Measurements from ENCODE around the gene IRX4. TPM values are rescaled to one million over a fixed set of nuclear protein-coding genes. Genes with fewer than 3 reads are reported as not detected.

IRX4 gene
- total RNA-seq, 1 experiment from 2014 or later, result 16.5 TPM

- H3K4me1 ChIP-seq (ENCODE audit: control insufficient read depth in 1 of 2, insufficient read depth in 2 of 2, low read length in 2 of 2), result no peaks in the 10 kb centered on the region
- RAD21 ChIA-PET (ENCODE audit: low non-redundant PET in 1 of 2, low total read pairs in 2 of 2, uncharacterized antibody in 2 of 2, unreplicated experiment in 2 of 2), result no interaction called here
- H3K36me3 ChIP-seq (ENCODE audit: control insufficient read depth in 1 of 2, insufficient read depth in 2 of 2, low read length in 2 of 2), result no peaks in the 10 kb centered on the region
- H3K4me3 ChIP-seq (replicated peaks in 1 of 2; ENCODE audit: low read depth in 1 of 2, low read length in 2 of 2), result no peak overlapping the region
- POLR2A ChIA-PET, result no interaction called here
- no peak overlapping the region for H2AFZ ChIP-seq (ENCODE audit: low read depth, low read length, poor library complexity, severe bottlenecking)
- H3K9ac ChIP-seq (ENCODE audit: low read length), result no peak overlapping the region
- H4K20me1 ChIP-seq (ENCODE audit: insufficient read depth), result no peaks in the 10 kb centered on the region
- no peak for TF ChIP-seq EZH2phosphoT487 (IDR thresholded peaks at IDR 0.05; ENCODE audit: borderline replicate concordance)
- TF ChIP-seq CTCF (IDR thresholded peaks at IDR 0.05 in 2 of 3, conservative IDR thresholded peaks at IDR 0.05 in 1 of 3; ENCODE audit: borderline replicate concordance in 1 of 3, insufficient read depth in 1 of 3, low read depth in 2 of 3, low read length in 2 of 3), result no peak
- no peak for TF ChIP-seq CBX3 (IDR thresholded peaks at IDR 0.05; ENCODE audit: low read depth)
- TF ChIP-seq SRF (IDR thresholded peaks at IDR 0.05; ENCODE audit: low read depth), result no peak
- TF ChIP-seq JUND (IDR thresholded peaks at IDR 0.05), result no peak
- TF ChIP-seq EZH2 (IDR thresholded peaks at IDR 0.05), result no peak
- TF ChIP-seq SIN3A (IDR thresholded peaks at IDR 0.05; ENCODE audit: low read depth), result no peak
- TF ChIP-seq ZNF274 (IDR thresholded peaks at IDR 0.05; ENCODE audit: low read depth, low read length), result no peak
- TF ChIP-seq REST (IDR thresholded peaks at IDR 0.05; ENCODE audit: low read depth), result no peak
- TF ChIP-seq POLR2AphosphoS5 (IDR thresholded peaks at IDR 0.05; ENCODE audit: low read depth, low read length), result no peak
- no peak for TF ChIP-seq CEBPB (IDR thresholded peaks at IDR 0.05; ENCODE audit: low read depth)
- no peak for TF ChIP-seq FOSL1 (IDR thresholded peaks at IDR 0.05; ENCODE audit: low read depth)
- TF ChIP-seq MAX (IDR thresholded peaks at IDR 0.05), result no peak
- TF ChIP-seq POLR2A (IDR thresholded peaks at IDR 0.05; ENCODE audit: borderline replicate concordance, extremely low read depth, insufficient read depth, insufficient read length), result no peak
- no peak for TF ChIP-seq EGR1 (IDR thresholded peaks at IDR 0.05; ENCODE audit: low read depth)
- TF ChIP-seq SP1 (IDR thresholded peaks at IDR 0.05; ENCODE audit: low read depth), result no peak
- CTCF ChIA-PET, result no interaction called here
- H3K4me2 ChIP-seq (ENCODE audit: low read length), result no peak overlapping the region
- ATAC-seq (no peak), DNase-seq (ENCODE audit: low read depth, low spot score) (no peak)
- H3K27ac ChIP-seq (ENCODE audit: low read depth, low read length), result no peak overlapping the region
- H3K9me2 ChIP-seq (ENCODE audit: insufficient read depth), result no peaks in the 10 kb centered on the region
- H3K79me2 ChIP-seq (ENCODE audit: insufficient read depth, low read length), result no peaks in the 10 kb centered on the region
- no peaks in the 10 kb centered on the region for H3K9me3 ChIP-seq (ENCODE audit: control insufficient read depth in 1 of 2, insufficient read depth in 1 of 2, low read depth in 1 of 2, low read length in 2 of 2)
- BruUV-seq (replicated peaks), result no TSS peak
- no peaks in the 10 kb centered on the region for H3K27me3 ChIP-seq (ENCODE audit: insufficient read depth, low read length)
- intact Hi-C loops (cut with micrococcal nuclease), result no loop called here
Measured at GRCh38 chr5:1907616-1908015, 24.9 kb upstream of the IRX4 start.

All from HCT116 (cell line).